ENCODE results near the gene VPS13D. TPM values are rescaled to one million over a fixed set of nuclear protein-coding genes. Genes with fewer than 3 reads are reported as not detected.

VPS13D gene
- total and polyA plus RNA-seq, 2 donors = 27.2 to 59.4 TPM

DNA sequence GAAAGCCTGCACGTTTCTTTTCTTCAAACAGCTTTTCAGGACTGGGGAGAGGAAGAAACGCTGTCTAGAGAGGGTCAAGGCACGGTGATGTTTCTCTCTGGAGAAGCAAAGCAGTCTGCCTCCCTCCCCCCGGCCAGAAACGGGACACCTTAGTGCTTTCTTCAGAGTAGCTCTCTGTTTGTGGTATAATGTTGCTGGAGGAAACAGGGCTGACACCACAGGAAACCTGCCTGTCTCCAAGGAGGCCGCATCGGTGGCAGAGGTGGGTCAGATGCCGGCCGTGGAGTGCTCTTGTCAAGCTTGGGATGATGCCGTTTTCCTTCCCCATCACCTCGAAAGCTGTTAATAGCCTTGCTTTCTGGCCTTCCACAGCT lies 248.8 kb downstream of the VPS13D start:
- Histone ChIP-seq H3K4me3 (ENCODE audit: low read depth, low read length) (no peak overlapping the region), H3K4me1 (ENCODE audit: insufficient read depth) (no peaks in the 10 kb centered on the region), H3K36me3 (ENCODE audit: insufficient read depth) (no peaks in the 10 kb centered on the region), H3K27ac (ENCODE audit: low read depth) (peak overlapping the region; percentile 79)
- no peak for DNase-seq (ENCODE audit: extremely low spot score)
- 26% methylated on average over 11 of the region's 11 CpGs for WGBS

GRCh38 chr1:12479311-12479710 lies 249.5 kb downstream of the VPS13D start:
- Histone ChIP-seq H3K36me3 (ENCODE audit: insufficient read depth) (no peaks in the 10 kb centered on the region), H3K4me3 (ENCODE audit: low read depth, low read length) (no peak overlapping the region), H3K4me1 (ENCODE audit: insufficient read depth) (no peaks in the 10 kb centered on the region), H3K27ac (ENCODE audit: low read depth) (peak overlapping the region; percentile 79)
- 86% methylated on average over 6 of the region's 6 CpGs for WGBS
- no peak for DNase-seq (ENCODE audit: extremely low spot score)

DNA sequence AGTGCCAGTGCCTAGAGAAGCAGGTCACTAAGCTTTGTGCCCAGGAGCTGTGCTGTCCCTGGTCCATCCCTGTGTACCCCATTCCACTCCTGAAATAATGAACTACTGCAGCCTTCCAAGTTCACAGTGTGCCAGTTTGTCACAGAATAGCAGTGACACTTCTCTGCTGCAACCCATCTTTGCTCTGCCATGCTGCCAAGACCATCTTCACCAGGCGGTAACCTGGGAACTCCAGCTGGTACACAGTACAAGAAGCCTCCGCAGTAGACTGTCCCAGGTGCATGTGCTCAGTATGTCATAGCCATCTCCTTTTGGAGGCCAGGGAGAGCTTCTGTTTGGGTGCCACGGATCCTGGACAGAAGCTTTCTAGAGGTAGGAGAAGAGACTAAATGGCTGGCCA lies 250.2 kb downstream of the VPS13D start:
- H3K4me3 ChIP-seq (ENCODE audit: low read depth, low read length) = no peak overlapping the region
- 97% methylated on average over 3 of the region's 3 CpGs for WGBS
- H3K27ac ChIP-seq (ENCODE audit: low read depth) = peak overlapping the region; percentile 2
- H3K4me1 ChIP-seq (ENCODE audit: insufficient read depth) = no peaks in the 10 kb centered on the region
- DNase-seq (ENCODE audit: extremely low spot score) = no peak
- H3K36me3 ChIP-seq (ENCODE audit: insufficient read depth) = no peaks in the 10 kb centered on the region

DNA sequence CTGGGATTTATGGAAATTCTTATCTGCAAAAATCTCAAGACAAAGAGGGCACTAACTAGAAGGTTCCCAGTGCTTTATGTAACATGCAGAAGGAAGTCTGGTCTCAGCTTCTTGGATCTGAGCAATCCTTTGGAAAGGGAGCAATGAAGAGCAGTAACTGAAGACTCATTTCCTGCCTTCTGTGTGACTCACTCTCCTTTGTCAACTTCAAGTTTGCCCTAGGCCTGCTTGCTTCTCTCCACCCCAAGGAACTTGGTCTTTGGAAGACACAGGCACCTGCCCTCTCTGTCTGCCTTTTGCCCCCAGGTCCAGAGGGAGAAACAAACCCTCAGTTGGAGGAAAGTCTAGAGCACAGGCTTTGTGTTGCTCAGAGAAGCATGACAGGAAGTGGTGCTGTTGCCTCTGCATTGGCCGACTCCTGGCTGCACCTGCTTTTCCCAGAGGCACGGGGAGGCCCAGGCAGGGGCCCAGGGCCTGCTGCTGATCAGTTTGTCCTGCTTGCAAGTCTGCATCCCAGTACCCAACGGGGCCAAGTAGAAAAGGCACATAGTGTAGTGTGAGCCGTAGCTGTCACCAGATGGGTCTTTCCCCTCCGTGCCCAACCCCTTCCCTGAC lies 251.0 kb downstream of the VPS13D start:
- Histone ChIP-seq H3K27ac (ENCODE audit: low read depth) (peak overlapping the region; percentile 12), H3K36me3 (ENCODE audit: insufficient read depth) (no peaks in the 10 kb centered on the region), H3K4me1 (ENCODE audit: insufficient read depth) (no peaks in the 10 kb centered on the region), H3K4me3 (ENCODE audit: low read depth, low read length) (no peak overlapping the region)
- no peak for DNase-seq (ENCODE audit: extremely low spot score)
- WGBS = 76% methylated on average over 5 of the region's 5 CpGs

GRCh38 chr1:12481928-12482327 lies 252.1 kb downstream of the VPS13D start:
- Histone ChIP-seq H3K4me3 (ENCODE audit: low read depth, low read length) (no peak overlapping the region), H3K27ac (ENCODE audit: low read depth) (no peak overlapping the region), H3K4me1 (ENCODE audit: insufficient read depth) (no peaks in the 10 kb centered on the region), H3K36me3 (ENCODE audit: insufficient read depth) (no peaks in the 10 kb centered on the region)
- no peak for DNase-seq (ENCODE audit: extremely low spot score)
- WGBS = 87% methylated on average over 6 of the region's 6 CpGs

GRCh38 chr1:12482988-12483387 lies 253.2 kb downstream of the VPS13D start:
- Histone ChIP-seq H3K27ac (ENCODE audit: low read depth) (no peak overlapping the region), H3K4me3 (ENCODE audit: low read depth, low read length) (no peak overlapping the region), H3K36me3 (ENCODE audit: insufficient read depth) (no peaks in the 10 kb centered on the region), H3K4me1 (ENCODE audit: insufficient read depth) (no peaks in the 10 kb centered on the region)
- no peak for DNase-seq (ENCODE audit: extremely low spot score)
- 83% methylated on average over 3 of the region's 3 CpGs for WGBS

DNA sequence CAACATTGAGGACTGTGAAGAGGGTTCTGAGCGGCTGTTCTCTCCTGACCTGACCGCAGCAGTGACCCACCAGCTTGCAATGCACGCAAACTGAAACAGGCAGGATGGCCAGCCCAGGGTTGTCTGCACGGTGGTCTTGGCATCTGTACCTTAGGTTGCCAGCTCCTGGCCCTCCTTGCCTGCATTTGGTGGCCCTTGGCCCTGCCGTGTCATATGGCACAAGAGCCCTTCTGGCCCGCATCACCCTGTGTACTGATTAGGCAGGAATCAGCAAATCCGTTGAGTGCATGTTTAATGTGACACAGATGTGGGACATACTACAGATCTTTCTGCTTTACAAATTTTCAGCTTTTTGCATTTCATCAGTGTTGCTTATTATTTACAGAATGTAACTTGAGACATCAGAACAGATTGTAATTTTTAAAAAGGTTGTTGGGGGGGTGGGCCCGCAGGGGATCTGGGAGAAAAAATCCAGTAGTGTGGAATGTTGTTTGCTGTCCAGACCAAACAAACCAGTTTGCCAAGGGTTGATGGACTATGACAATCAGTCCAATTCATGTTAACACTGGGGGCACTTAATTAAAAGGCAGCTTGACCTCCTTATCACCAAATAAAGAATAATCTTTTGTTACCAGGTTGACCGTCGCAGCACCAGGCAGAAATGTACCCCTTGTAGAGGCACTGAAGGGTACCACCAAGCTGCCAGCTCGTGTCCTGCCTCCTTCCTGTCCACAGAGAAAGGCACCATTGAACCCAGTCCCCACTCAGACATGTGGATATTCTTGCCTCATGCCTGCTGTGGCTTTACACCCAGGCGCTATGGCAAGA lies 255.6 kb downstream of the VPS13D start:
- DNase-seq (ENCODE audit: extremely low spot score) = no peak
- H3K4me3 ChIP-seq (ENCODE audit: low read depth, low read length) = no peak overlapping the region
- WGBS = 79% methylated on average over 12 of the region's 12 CpGs
- H3K36me3 ChIP-seq (ENCODE audit: insufficient read depth) = no peaks in the 10 kb centered on the region
- H3K4me1 ChIP-seq (ENCODE audit: insufficient read depth) = no peaks in the 10 kb centered on the region
- no peak overlapping the region for H3K27ac ChIP-seq (ENCODE audit: low read depth)

DNA sequence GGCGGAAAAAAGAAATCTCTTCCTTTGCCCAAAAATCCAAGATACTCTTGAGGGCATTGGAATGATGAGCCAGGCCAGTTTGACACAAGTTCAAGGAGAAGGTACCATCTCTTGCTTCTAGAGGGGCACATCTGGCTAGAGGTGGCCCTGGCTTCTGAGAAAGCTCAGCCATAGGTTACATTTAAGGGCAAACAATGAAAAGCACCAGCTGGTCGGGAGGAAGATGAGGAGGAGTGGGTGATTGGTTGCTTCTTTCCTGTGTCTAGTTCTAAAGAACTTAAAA lies 256.2 kb downstream of the VPS13D start:
- DNase-seq (ENCODE audit: extremely low spot score) = no peak
- no peak overlapping the region for H3K27ac ChIP-seq (ENCODE audit: low read depth)
- H3K4me1 ChIP-seq (ENCODE audit: insufficient read depth) = no peaks in the 10 kb centered on the region
- no peaks in the 10 kb centered on the region for H3K36me3 ChIP-seq (ENCODE audit: insufficient read depth)
- 86% methylated on average over 2 of the region's 2 CpGs for WGBS
- no peak overlapping the region for H3K4me3 ChIP-seq (ENCODE audit: low read depth, low read length)

DNA sequence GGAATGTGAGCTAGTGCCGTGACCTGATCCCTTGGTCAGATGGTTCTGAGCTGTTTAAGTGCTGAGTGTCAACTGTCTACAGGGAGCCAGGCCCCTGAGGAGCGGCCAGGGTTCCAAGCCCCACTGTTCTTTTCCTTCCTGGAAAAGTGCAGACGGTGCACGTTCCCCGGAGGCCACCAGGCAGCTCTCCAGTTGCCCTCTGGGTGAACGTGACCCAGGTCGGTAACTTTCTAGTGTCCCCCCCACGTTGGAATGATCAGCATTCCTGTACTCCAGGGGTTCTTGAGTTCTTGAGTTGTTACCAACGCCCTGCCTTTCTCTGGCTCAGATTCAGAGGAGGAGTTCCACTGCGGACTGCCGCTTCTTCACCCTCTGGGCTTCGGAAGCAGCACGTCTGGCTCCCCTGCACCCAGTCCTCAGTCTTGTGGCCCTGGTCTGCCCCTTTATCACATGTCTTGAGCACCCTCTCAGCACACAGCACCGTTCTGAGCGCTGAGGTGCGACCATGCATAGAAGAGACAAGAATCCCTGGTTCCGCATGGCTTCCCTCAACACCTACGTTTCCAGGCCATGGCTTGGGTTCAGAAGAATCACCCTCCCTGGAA lies 256.7 kb downstream of the VPS13D start:
- H3K36me3 ChIP-seq (ENCODE audit: insufficient read depth) = no peaks in the 10 kb centered on the region
- H3K4me1 ChIP-seq (ENCODE audit: insufficient read depth) = no peaks in the 10 kb centered on the region
- no peak overlapping the region for H3K4me3 ChIP-seq (ENCODE audit: low read depth, low read length)
- no peak overlapping the region for H3K27ac ChIP-seq (ENCODE audit: low read depth)
- DNase-seq (ENCODE audit: extremely low spot score) = no peak
- WGBS = 74% methylated on average over 18 of the region's 18 CpGs

DNA sequence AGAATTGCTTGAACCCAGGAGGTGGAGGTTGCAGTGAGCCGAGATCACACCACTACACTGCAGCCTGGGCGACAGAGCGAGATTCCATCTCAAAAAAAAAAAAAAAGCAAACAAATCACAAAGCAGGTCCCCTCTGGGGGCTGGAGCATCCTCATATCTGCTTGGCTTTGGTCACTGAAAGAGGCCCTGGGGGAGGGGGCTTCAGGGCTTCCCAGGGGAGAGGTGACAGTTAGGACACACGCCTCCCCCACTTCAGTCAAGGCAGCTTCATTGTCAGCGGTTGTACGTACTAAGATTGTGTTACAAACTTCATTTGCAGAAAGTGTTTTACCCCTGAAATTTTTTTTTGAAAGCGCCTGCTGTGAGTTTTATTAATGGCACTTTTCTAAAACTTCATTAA lies 257.7 kb downstream of the VPS13D start:
- 99% methylated on average over 7 of the region's 7 CpGs for WGBS
- H3K4me1 ChIP-seq (ENCODE audit: insufficient read depth) = no peaks in the 10 kb centered on the region
- no peak for DNase-seq (ENCODE audit: extremely low spot score)
- no peak overlapping the region for H3K27ac ChIP-seq (ENCODE audit: low read depth)
- no peaks in the 10 kb centered on the region for H3K36me3 ChIP-seq (ENCODE audit: insufficient read depth)
- H3K4me3 ChIP-seq (ENCODE audit: low read depth, low read length) = no peak overlapping the region

GRCh38 chr1:12488666-12489354 lies 259.0 kb downstream of the VPS13D start:
- DNase-seq (ENCODE audit: extremely low spot score) = no peak
- no peaks in the 10 kb centered on the region for H3K4me1 ChIP-seq (ENCODE audit: insufficient read depth)
- H3K27ac ChIP-seq (ENCODE audit: low read depth) = no peak overlapping the region
- no peak overlapping the region for H3K4me3 ChIP-seq (ENCODE audit: low read depth, low read length)
- H3K36me3 ChIP-seq (ENCODE audit: insufficient read depth) = no peaks in the 10 kb centered on the region
- WGBS = 99% methylated on average over 4 of the region's 4 CpGs

DNA sequence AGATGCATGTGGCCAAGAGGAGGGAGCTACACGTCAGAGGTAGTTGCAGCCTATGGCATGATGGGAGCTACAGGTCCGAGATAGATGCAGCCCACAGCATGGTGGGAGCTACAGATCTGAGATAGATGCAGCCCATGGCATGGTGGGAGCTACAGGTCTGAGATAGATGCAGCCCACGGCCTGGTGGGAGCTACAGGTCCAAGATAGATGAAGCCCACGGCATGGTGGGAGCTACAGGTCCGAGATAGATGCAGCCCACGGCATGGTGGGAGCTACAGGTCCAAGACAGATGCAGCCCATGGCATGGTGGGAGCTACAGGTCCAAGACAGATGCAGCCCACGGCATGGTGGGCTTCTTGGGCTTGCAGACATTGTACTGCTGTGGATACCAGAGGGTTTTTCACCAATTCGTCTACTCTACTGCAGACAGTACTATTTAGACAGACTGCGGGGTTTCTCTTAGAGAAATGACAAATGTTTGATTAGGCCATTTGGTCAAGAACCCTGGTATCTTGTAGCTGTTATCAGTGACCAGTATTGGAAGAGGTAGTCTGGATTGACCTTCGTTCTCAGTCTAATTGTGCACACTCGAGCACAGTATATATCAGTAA lies 260.8 kb downstream of the VPS13D start:
- Histone ChIP-seq H3K4me3 (ENCODE audit: low read depth, low read length) (no peak overlapping the region), H3K4me1 (ENCODE audit: insufficient read depth) (no peaks in the 10 kb centered on the region), H3K27ac (ENCODE audit: low read depth) (no peak overlapping the region), H3K36me3 (ENCODE audit: insufficient read depth) (no peaks in the 10 kb centered on the region)
- WGBS = 98% methylated on average over 11 of the region's 11 CpGs
- no peak for DNase-seq (ENCODE audit: extremely low spot score)

- no peak for DNase-seq (ENCODE audit: extremely low spot score)
- WGBS = 63% methylated on average over 5 of the region's 5 CpGs
- Histone ChIP-seq H3K27ac (ENCODE audit: low read depth) (no peak overlapping the region), H3K36me3 (ENCODE audit: insufficient read depth) (no peaks in the 10 kb centered on the region), H3K4me1 (ENCODE audit: insufficient read depth) (no peaks in the 10 kb centered on the region), H3K4me3 (ENCODE audit: low read depth, low read length) (no peak overlapping the region)
These were observed 261.8 kb downstream of the VPS13D start for GRCh38 chr1:12491656-12492055.
